ENCODE results near the gene MKKS.

DNA sequence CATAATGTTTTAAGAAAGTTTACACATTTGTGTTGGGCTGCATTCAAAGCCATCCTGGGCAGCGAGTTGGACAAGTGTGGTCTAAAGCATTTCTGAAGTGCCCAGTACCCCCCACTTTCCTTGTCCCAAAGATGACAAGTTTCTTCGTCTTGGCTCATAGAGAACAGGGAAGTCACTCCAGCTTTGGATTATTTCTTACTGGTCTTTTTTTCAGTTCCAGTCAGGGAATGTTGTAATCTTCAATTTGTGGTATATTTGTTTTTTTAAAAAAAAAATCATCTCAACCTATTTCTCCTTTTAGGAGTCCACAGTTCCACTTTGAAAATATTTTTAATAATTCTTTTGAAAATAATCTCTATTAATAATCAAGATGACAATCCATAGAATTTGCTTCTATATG lies 35.0 kb upstream of the MKKS start:
- no peak for TF ChIP-seq POLR2A (IDR thresholded peaks at IDR 0.05)
- TF ChIP-seq, protein P1, sequence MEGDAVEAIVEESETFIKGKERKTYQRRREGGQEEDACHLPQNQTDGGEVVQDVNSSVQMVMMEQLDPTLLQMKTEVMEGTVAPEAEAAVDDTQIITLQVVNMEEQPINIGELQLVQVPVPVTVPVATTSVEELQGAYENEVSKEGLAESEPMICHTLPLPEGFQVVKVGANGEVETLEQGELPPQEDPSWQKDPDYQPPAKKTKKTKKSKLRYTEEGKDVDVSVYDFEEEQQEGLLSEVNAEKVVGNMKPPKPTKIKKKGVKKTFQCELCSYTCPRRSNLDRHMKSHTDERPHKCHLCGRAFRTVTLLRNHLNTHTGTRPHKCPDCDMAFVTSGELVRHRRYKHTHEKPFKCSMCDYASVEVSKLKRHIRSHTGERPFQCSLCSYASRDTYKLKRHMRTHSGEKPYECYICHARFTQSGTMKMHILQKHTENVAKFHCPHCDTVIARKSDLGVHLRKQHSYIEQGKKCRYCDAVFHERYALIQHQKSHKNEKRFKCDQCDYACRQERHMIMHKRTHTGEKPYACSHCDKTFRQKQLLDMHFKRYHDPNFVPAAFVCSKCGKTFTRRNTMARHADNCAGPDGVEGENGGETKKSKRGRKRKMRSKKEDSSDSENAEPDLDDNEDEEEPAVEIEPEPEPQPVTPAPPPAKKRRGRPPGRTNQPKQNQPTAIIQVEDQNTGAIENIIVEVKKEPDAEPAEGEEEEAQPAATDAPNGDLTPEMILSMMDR (IDR thresholded peaks at IDR 0.05 in 8 of 11, conservative IDR thresholded peaks at IDR 0.05 in 3 of 11), result no peak
